GM12872 (cell line): ENCODE results near the gene RABEP1.

Experiments
- CTCF ChIP-seq: IDR thresholded peaks from 3 replicates; pipeline ENCODE4 v1.5.1; 2011; ENCODE audit warnings: low read depth, mild to moderate bottlenecking, low read length, moderate library complexity; ENCODE audit not compliant: insufficient read depth

The RABEP1 gene

GRCh38 chr17:5430413-5430999 is 148.4 kb downstream of the RABEP1 start:
- TF ChIP-seq CTCF, result no peak

GRCh38 chr17:5431949-5432556 is 150.0 kb downstream of the RABEP1 start:
- TF ChIP-seq CTCF, result no peak

GRCh38 chr17:5434984-5435383 is 152.9 kb downstream of the RABEP1 start:
- no peak for TF ChIP-seq CTCF
